Measurements from ENCODE around the gene BCCIP. TPM values are rescaled to one million over a fixed set of nuclear protein-coding genes. Genes with fewer than 3 reads are reported as not detected.

The BCCIP gene
- total RNA-seq, 4 donors from 2014 or later: 36.8 to 53.2 (median 46.3) TPM

DNA sequence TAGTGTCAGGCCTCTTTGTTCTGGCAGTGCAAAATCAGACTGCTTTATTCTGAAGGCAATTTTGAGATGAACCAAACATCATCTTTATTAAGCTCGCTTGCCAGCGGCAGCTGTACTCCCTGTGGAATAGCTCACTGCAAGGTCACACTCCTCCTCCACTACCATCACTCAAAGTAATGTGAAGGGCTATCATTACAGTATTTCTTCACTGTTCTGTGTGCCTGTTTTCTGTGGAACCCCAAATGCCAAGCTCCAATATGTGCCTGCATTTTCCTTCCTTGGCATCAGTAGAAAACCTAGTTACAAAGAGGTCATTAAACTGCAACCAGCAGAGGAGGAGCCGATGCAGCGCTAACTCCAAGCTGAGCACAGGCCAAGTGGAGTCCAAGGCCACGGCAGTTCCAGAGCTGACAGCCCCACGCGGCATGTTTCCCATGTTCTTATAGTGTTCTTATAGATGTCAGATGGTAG is 21.4 kb downstream of the BCCIP start:
- intact Hi-C loops (cut with DNase I): no loop called here
- Histone ChIP-seq H3K36me3 (peaks cover 21 to 73% (median 64%) of the 10 kb centered on the region in 4 donors), H3K4me1 (peaks cover 0 to 16% (median 4%) of the 10 kb centered on the region in 4 donors), H3K4me3 (no peak overlapping the region), H3K27me3 (no peaks in the 10 kb centered on the region), H3K9me3 (no peaks in the 10 kb centered on the region), H3K27ac (replicated peaks in 1 of 4) (no peak overlapping the region)
- no peak for TF ChIP-seq POLR2AphosphoS5 (IDR thresholded peaks at IDR 0.05)
- no peak for TF ChIP-seq POLR2A (IDR thresholded peaks at IDR 0.05; ENCODE audit: low read depth)
- TF ChIP-seq CTCF (IDR thresholded peaks at IDR 0.05): no peak
- no peak for TF ChIP-seq EP300 (IDR thresholded peaks at IDR 0.05)
- no peak for DNase-seq (ENCODE audit: extremely low spot score)
- 55% methylated on average over 7 of the region's 7 CpGs for WGBS

DNA sequence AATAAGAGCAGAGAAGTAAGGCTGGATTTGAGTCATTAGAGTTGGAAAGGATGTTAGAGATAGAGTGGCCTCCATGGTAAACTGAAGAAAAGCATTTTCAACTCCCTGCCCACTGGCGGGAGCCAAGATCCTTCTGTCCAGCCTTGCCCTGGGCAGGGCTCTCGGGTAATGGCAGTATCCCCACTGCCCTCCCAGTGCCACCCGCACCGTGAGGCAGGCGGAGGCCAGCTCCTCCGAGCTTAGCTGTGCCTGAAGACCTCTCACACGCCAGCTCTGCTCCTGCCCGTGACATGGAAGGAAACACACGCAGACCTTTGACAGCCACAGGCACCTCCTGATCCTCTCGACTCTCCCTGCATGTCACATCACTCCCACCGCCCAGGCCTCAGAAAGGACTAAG is 22.3 kb downstream of the BCCIP start:
- intact Hi-C loops (cut with DNase I): no loop called here
- Histone ChIP-seq H3K4me1 (peaks cover 0 to 16% (median 4%) of the 10 kb centered on the region in 4 donors), H3K27me3 (no peaks in the 10 kb centered on the region), H3K9me3 (no peaks in the 10 kb centered on the region), H3K4me3 (no peak overlapping the region), H3K36me3 (peaks cover 13 to 73% (median 61%) of the 10 kb centered on the region in 4 donors), H3K27ac (replicated peaks in 1 of 4) (no peak overlapping the region)
- DNase-seq (ENCODE audit: extremely low spot score): no peak
- no peak for TF ChIP-seq POLR2AphosphoS5 (IDR thresholded peaks at IDR 0.05)
- no peak for TF ChIP-seq POLR2A (IDR thresholded peaks at IDR 0.05; ENCODE audit: low read depth)
- TF ChIP-seq CTCF (IDR thresholded peaks at IDR 0.05): no peak
- TF ChIP-seq EP300 (IDR thresholded peaks at IDR 0.05): no peak
- 91% methylated on average over 11 of the region's 11 CpGs for WGBS

DNA sequence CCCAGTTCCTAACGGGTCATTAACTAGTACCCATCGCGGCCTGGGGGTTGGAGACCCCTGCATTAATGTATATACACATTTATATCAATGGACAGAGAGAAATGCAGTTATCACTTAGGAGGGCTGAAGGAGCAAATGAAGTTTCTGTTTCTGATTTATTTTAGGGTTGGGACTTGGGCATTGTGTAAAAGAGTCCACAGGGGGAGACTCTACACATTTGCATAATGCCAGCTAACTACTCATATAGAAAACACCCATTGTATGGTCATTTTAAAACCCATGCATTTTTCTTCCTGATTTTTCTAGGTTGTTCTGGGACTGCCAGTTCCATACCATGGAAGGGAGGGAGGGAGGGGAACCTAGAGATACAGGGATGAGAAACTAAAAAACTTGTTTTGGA is 23.5 kb downstream of the BCCIP start:
- intact Hi-C loops (cut with DNase I): no loop called here
- no peak overlapping the region for H3K27ac ChIP-seq (replicated peaks in 1 of 4)
- peaks cover 0 to 16% (median 4%) of the 10 kb centered on the region in 4 donors for H3K4me1 ChIP-seq
- 97% methylated on average over 3 of the region's 3 CpGs for WGBS
- no peaks in the 10 kb centered on the region for H3K9me3 ChIP-seq
- DNase-seq (ENCODE audit: extremely low spot score): no peak
- no peaks in the 10 kb centered on the region for H3K27me3 ChIP-seq
- H3K36me3 ChIP-seq: peaks cover 16 to 73% (median 61%) of the 10 kb centered on the region in 4 donors
- TF ChIP-seq POLR2AphosphoS5 (IDR thresholded peaks at IDR 0.05): no peak
- TF ChIP-seq EP300 (IDR thresholded peaks at IDR 0.05): no peak
- no peak for TF ChIP-seq POLR2A (IDR thresholded peaks at IDR 0.05; ENCODE audit: low read depth)
- TF ChIP-seq CTCF (IDR thresholded peaks at IDR 0.05): no peak
- no peak overlapping the region for H3K4me3 ChIP-seq

DNA sequence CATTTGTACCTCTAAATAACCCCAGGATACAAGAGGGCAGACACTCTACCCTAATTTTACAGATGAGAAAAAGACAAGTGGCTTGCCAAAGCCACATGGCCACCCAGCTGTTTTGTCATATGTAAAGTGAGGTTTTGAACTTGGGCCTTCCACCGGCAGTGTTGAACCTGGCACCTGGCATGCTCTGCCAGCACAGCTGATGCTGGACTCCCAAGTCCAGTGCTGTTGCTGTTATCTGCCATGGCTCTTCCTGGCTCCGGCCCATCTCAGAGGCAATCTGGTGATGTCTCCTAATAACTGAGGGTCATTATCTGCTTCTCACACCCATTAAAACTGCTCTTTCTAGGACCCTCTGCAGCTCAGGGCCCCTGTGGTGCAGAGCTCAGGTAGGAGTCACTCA is 25.0 kb downstream of the BCCIP start:
- DNase-seq (ENCODE audit: extremely low spot score): no peak
- no peaks in the 10 kb centered on the region for H3K27me3 ChIP-seq
- H3K9me3 ChIP-seq: no peaks in the 10 kb centered on the region
- H3K27ac ChIP-seq (replicated peaks in 1 of 4): no peak overlapping the region
- intact Hi-C loops (cut with DNase I): no loop called here
- no peak for TF ChIP-seq EP300 (IDR thresholded peaks at IDR 0.05)
- TF ChIP-seq POLR2A (IDR thresholded peaks at IDR 0.05; ENCODE audit: low read depth): no peak
- TF ChIP-seq CTCF (IDR thresholded peaks at IDR 0.05): no peak
- TF ChIP-seq POLR2AphosphoS5 (IDR thresholded peaks at IDR 0.05): no peak
- 100% methylated on average over 2 of the region's 2 CpGs for WGBS
- peaks cover 27 to 81% (median 65%) of the 10 kb centered on the region in 4 donors for H3K36me3 ChIP-seq
- H3K4me1 ChIP-seq: peaks cover 0 to 16% (median 4%) of the 10 kb centered on the region in 4 donors
- no peak overlapping the region for H3K4me3 ChIP-seq

DNA sequence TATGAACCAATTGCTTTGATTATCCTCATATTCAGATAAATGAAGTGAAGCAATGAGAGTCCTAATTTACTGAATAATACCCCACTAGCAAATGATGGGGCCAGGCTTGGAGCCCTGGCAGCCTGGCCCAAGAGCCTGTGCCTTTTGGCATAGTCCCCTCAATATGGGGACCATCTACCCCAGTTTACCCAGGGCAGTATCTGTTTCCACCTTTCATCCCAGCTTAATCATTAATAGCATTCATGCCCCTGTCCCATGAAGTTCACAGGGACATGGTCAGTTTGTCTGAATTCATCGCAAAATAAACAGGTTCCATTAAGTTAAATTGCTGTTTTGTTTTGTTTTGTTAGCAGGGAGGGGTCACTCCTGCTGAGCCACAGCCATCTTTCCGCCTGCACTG is 25.5 kb downstream of the BCCIP start:
- H3K36me3 ChIP-seq: peaks cover 27 to 82% (median 65%) of the 10 kb centered on the region in 4 donors
- H3K27ac ChIP-seq (replicated peaks in 1 of 4): no peak overlapping the region
- peaks cover 0 to 15% (median 4%) of the 10 kb centered on the region in 4 donors for H3K4me1 ChIP-seq
- no peaks in the 10 kb centered on the region for H3K27me3 ChIP-seq
- intact Hi-C loops (cut with DNase I): no loop called here
- TF ChIP-seq POLR2AphosphoS5 (IDR thresholded peaks at IDR 0.05) (no peak), CTCF (IDR thresholded peaks at IDR 0.05) (no peak), POLR2A (IDR thresholded peaks at IDR 0.05; ENCODE audit: low read depth) (no peak), EP300 (IDR thresholded peaks at IDR 0.05) (no peak)
- DNase-seq (ENCODE audit: extremely low spot score): no peak
- no peaks in the 10 kb centered on the region for H3K9me3 ChIP-seq
- WGBS: 96% methylated on average over 2 of the region's 2 CpGs
- H3K4me3 ChIP-seq: no peak overlapping the region

All from esophagus muscularis mucosa (tissue), 4 donors.